SH-SY5Y (cell line): ENCODE results near the gene HOXB8.

Experiments
- GATA2 ChIP-seq: IDR thresholded peaks from 2 replicates; pipeline ENCODE4 v1.6.1; 2011; ENCODE audit warnings: mild to moderate bottlenecking, low read depth, low read length
- GATA3 ChIP-seq: IDR thresholded peaks from 2 replicates; pipeline ENCODE4 v1.6.1; 2011; ENCODE audit warnings: low read depth, mild to moderate bottlenecking, low read length, moderate library complexity

GRCh38 chr17:48605409-48605919, 9.6 kb downstream of the HOXB8 start:
- TF ChIP-seq GATA3: no peak
- no peak for TF ChIP-seq GATA2
